Gastroesophageal sphincter (tissue), 4 donors: ENCODE measurements around the gene PGLYRP2. TPM values are rescaled to one million over a fixed set of nuclear protein-coding genes. Genes with fewer than 3 reads are reported as not detected.

Experiments used
- ATAC-seq: fragments of 150-250 bp; one replicate; pipeline ENCODE4 v1.9.1; 2016; ENCODE audit warnings: mild to moderate bottlenecking, moderate library complexity
- H3K27ac ChIP-seq, 4 donors: fragments of 200-600 bp; sonication (generic) in 3 of 4; 1 replicate in 3 of 4; 2 replicates in 1 of 4; pipeline ENCODE4 v1.5.1; 2016 to 2019
- H3K27me3 ChIP-seq: fragments of 200-600 bp; sonication (generic); one replicate; pipeline ENCODE4 v1.5.1; 2019
- H3K36me3 ChIP-seq, 2 donors: fragments of 200-600 bp; sonication (generic); one replicate each; pipeline ENCODE4 v1.5.1; 2019; ENCODE audit warnings: control low read depth in 1 of 2
- H3K4me1 ChIP-seq, 3 donors: fragments of 200-600 bp; sonication (generic); 1 replicate in 2 of 3; 2 replicates in 1 of 3; pipeline ENCODE4 v1.5.1; 2016 to 2019; ENCODE audit warnings: control low read depth in 2 of 3
- H3K4me3 ChIP-seq, 2 donors: fragments of 200-600 bp; sonication (generic); one replicate each; pipeline ENCODE4 v1.5.1; 2019; ENCODE audit warnings: mild to moderate bottlenecking in 1 of 2, moderate library complexity in 1 of 2
- H3K9me3 ChIP-seq, 3 donors: fragments of 200-600 bp; sonication (generic); one replicate each; pipeline ENCODE4 v1.5.1; 2017 to 2019; ENCODE audit warnings: control low read depth in 2 of 3
- CTCF ChIP-seq, 4 experiments: fragments of 200-600 bp in 2 of 4; fragments of 450-650 bp in 2 of 4; sonication (generic) in 1 of 4; IDR thresholded peaks; one replicate each; pipeline ENCODE4 v1.5.1; 2017 to 2019; ENCODE audit warnings: antibody characterized with exemption in 4 of 4, mild to moderate bottlenecking in 2 of 4, moderate library complexity in 2 of 4
- EP300 ChIP-seq: sonication (generic); formaldehyde crosslinking; IDR thresholded peaks from one replicate; pipeline ENCODE4 v1.6.1; 2017; ENCODE audit warnings: antibody characterized with exemption, mild to moderate bottlenecking
- POLR2A ChIP-seq, 2 donors: fragments of 450-650 bp; IDR thresholded peaks; one replicate each; pipeline ENCODE4 v1.6.1; 2017; ENCODE audit warnings: antibody characterized with exemption in 2 of 2, mild to moderate bottlenecking in 2 of 2, moderate library complexity in 1 of 2
- POLR2AphosphoS5 ChIP-seq: sonication (generic); formaldehyde crosslinking; IDR thresholded peaks from one replicate; pipeline ENCODE4 v1.6.1; 2017; ENCODE audit warnings: antibody characterized with exemption
- WGBS, 2 donors: methylation state at CpG; one replicate each; pipeline ENCODE4 v1.1.5; 2018; ENCODE audit warnings: low coverage in 1 of 2; 5-methylcytosine and 5-hydroxymethylcytosine counted together
- total RNA-seq, 4 donors: library from RNA; depleted of rRNA; stranded (reverse); fragments of >200 nt; gene quantifications; one replicate each; pipeline ENCODE4 v1.1.0, GENCODE V29; 2016

The PGLYRP2 gene
- total RNA-seq, 4 donors from 2014 or later, result not detected

DNA sequence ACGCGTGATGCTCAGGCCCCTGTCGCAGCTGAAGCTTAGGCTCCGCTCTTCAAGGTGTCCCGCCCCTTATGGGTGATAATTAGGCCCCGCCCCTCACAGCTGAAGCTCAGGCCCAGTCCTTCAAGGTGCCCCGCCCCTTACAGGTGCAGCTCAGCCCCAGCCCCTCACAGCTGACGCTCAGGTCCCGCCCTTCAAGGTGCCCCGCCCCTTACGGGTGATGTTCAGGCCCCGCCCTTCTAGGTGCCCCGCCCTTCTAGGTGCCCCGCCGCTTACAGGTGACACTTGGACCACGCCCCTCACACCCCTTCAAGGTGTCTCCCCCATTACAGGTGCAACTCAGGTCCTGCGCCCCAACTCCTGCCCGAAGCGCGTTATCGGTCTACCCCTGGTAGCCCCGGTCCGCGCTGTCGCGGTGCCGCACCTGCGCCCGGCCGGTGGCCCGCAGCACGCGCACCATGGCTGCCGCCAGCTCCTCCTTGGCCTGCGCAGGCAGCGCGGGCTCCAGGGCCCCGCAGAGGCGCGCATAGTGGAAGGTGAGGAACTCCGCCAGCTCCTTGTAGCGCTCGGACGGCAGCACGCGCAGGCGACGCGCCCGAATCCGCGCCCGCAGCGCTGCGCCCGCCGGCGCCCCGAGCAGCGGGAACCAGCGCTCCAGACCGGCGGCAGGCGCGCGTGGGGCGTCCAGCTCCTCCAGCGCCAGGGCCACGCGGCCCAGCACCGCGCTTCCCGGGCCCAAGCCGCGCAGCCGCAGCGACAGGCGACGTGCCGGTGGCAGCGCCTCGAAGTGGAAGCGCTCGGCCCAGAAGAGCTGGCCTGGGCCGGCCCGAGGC is 22.2 kb downstream of the PGLYRP2 start:
- 24% methylated on average over 3 of the region's 86 CpGs; no CpG with 5 or more reads in 1 of the 2 donors for WGBS, 2 donors
- TF ChIP-seq EP300 (no peak), POLR2A (IDR thresholded peaks at IDR 0.05) (no peak), CTCF (IDR thresholded peaks at IDR 0.05) (no peak), POLR2AphosphoS5 (no peak)
- Histone ChIP-seq H3K4me3 (peak overlapping the region in 1 of 2 donors; percentile 29), H3K4me1 (peaks cover 0 to 35% (median 15%) of the 10 kb centered on the region in 3 donors), H3K27ac (no peak overlapping the region), H3K9me3 (no peaks in the 10 kb centered on the region), H3K36me3 (no peaks in the 10 kb centered on the region), H3K27me3 (peaks cover 78% of the 10 kb centered on the region)
- no peak for ATAC-seq

- no peaks in the 10 kb centered on the region for H3K36me3 ChIP-seq
- no peaks in the 10 kb centered on the region for H3K9me3 ChIP-seq
- no CpG with 5 or more reads among the region's 14 CpGs for whole genome bisulfite sequencing, 2 donors
- peaks cover 0 to 40% (median 15%) of the 10 kb centered on the region in 3 donors for H3K4me1 ChIP-seq
- H3K4me3 ChIP-seq, result no peak overlapping the region
- peaks cover 73% of the 10 kb centered on the region for H3K27me3 ChIP-seq
- H3K27ac ChIP-seq, result no peak overlapping the region
- no peak for ATAC-seq
- TF ChIP-seq POLR2A (IDR thresholded peaks at IDR 0.05) (no peak), CTCF (IDR thresholded peaks at IDR 0.05) (no peak), EP300 (no peak), POLR2AphosphoS5 (no peak)
Observed at GRCh38 chr19:15456441-15456840, 22.9 kb downstream of the PGLYRP2 start.

- Histone ChIP-seq H3K27ac (no peak overlapping the region), H3K36me3 (no peaks in the 10 kb centered on the region), H3K27me3 (peaks cover 68% of the 10 kb centered on the region), H3K4me3 (no peak overlapping the region), H3K4me1 (peaks cover 0 to 40% (median 15%) of the 10 kb centered on the region in 3 donors), H3K9me3 (no peaks in the 10 kb centered on the region)
- TF ChIP-seq POLR2AphosphoS5, result no peak
- TF ChIP-seq POLR2A (IDR thresholded peaks at IDR 0.05), result no peak
- TF ChIP-seq EP300, result no peak
- no peak for TF ChIP-seq CTCF (IDR thresholded peaks at IDR 0.05)
- WGBS, 2 donors, result 71% methylated on average over 1 of the region's 9 CpGs; no CpG with 5 or more reads in 1 of the 2 donors
- ATAC-seq, result no peak
Observed at GRCh38 chr19:15455996-15456395, 23.3 kb downstream of the PGLYRP2 start.

DNA sequence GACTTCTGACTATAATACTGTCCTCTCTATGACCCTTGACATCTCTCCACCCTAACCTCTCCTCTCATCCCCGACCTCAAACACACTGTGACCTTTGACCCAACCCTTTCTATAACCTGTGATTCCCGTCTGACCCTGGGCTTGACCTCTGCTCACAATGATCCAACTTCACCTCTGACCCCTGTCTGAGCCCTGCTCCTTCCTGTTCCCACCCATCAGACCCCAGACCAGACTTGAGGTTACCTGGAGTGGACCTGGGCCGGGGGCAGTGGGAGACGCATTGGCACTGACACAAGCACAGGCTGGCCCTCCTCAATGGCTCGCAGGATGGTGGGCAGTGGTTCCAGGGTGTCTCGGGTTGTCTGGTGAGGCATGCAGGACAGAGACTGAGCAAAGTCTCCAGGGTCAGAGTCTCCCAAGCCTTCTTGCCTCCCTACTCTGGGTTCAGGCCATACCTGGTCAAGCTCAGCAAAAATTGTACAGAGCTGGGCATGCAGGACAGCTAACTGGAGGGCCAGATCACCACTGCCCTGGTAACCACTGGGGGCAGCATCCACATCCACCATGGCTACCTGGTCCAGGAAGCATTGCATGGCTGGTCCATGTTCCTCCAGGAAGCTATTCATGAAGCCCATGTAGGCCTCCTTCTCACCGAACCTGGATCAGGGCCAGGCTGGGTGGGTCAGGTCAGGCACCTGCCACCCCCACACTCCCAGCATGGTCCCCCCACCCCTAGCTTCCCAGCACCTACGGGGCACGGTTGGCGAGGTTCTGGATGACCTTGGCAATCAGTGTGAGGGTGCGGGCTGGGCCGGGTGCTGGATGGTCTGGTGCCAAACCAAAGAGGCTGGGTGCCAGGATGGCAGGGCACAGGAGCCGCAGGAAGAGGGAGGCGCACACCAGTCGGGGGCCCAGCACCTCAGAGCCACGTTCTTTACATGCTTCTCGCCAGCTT is 25.1 kb downstream of the PGLYRP2 start:
- Histone ChIP-seq H3K4me1 (peaks cover 0 to 42% (median 15%) of the 10 kb centered on the region in 3 donors), H3K27me3 (peaks cover 53% of the 10 kb centered on the region), H3K9me3 (no peaks in the 10 kb centered on the region), H3K4me3 (no peak overlapping the region), H3K36me3 (no peaks in the 10 kb centered on the region), H3K27ac (no peak overlapping the region)
- ATAC-seq, result no peak
- TF ChIP-seq EP300, result no peak
- TF ChIP-seq CTCF (IDR thresholded peaks at IDR 0.05), result no peak
- no peak for TF ChIP-seq POLR2AphosphoS5
- no peak for TF ChIP-seq POLR2A (IDR thresholded peaks at IDR 0.05)
- WGBS, 2 donors, result 88% methylated on average over 6 of the region's 17 CpGs; no CpG with 5 or more reads in 1 of the 2 donors
